Activated CD8-positive, alpha-beta memory T cell treated with anti-CD3 and anti-CD28 coated beads for 36 hours (primary cell): Measurements from ENCODE around the gene CCDC78. TPM values are rescaled to one million over a fixed set of nuclear protein-coding genes. Genes with fewer than 3 reads are reported as not detected.
"Not testable (repeated sequence)": the region's sequence is repeated elsewhere in the genome, so short reads cannot be mapped to it uniquely, and the experiment has no call there.

Source experiments
- CTCF ChIA-PET: fragments of 350-600 bp; sonication (Branson Sonifier 250); formaldehyde crosslinking; loops from one replicate; lab custom pipeline; 2021; ENCODE audit warnings: antibody characterized with exemption; lab: Charles Lee
- POLR2A ChIA-PET: fragments of 350-600 bp; sonication (Branson Sonifier 250); formaldehyde crosslinking; loops from one replicate; lab custom pipeline; 2021; ENCODE audit warnings: antibody characterized with exemption; lab: Charles Lee
- total RNA-seq, 2 experiments: library from RNA; stranded (reverse); gene quantifications; one replicate each; pipeline ENCODE4 v1.2.3, GENCODE V29; 2021

The CCDC78 gene
- total RNA-seq, 2 experiments from 2014 or later, result 8.6 TPM

- CTCF ChIA-PET, result interaction anchor here (0.7 to 2.0 kb wide), 9 partner anchors 11 to 91 kb away, joined by 3 to 10 read pairs (median 5); partner anchors contain the start of genes ANTKMT, JMJD8 and METRN
- POLR2A ChIA-PET, result interaction anchor here (0.5 to 1.0 kb wide), 4 partner anchors 26 to 258 kb away, joined by 3 to 7 read pairs (median 3); partner anchors contain the start of genes ANTKMT, CHTF18 and RPUSD1
Observed at GRCh38 chr16:694863-695354, 31.3 kb downstream of the CCDC78 start.

- POLR2A ChIA-PET, result interaction anchor here (0.5 kb wide), 1 partner anchor 257 kb away, joined by 7 read pairs; no protein-coding TSS in a partner anchor
- CTCF ChIA-PET, result interaction anchor here (1.3 to 2.0 kb wide), 4 partner anchors 13 to 91 kb away, joined by 5 to 10 read pairs (median 7); partner anchors contain the start of gene ANTKMT
Observed at GRCh38 chr16:694187-694862, 31.9 kb downstream of the CCDC78 start.

GRCh38 chr16:693766-694165 lies 32.5 kb downstream of the CCDC78 start:
- ChIA-PET CTCF (no interaction called here), POLR2A (no interaction called here)

GRCh38 chr16:693364-693763 lies 32.9 kb downstream of the CCDC78 start:
- CTCF ChIA-PET, result interaction anchor here (0.6 kb wide), 1 partner anchor 298 kb away, joined by 3 read pairs; no protein-coding TSS in a partner anchor

GRCh38 chr16:692356-693108 lies 33.7 kb downstream of the CCDC78 start:
- ChIA-PET CTCF (interaction anchor here (0.6 kb wide), 1 partner anchor 298 kb away, joined by 3 read pairs; no protein-coding TSS in a partner anchor), POLR2A (no interaction called here)

More at GRCh38 chr16:693364-693763, 32.9 kb downstream of the CCDC78 start:
- POLR2A ChIA-PET, result no interaction called here

- POLR2A ChIA-PET, CTCF ChIA-PET: not testable (repeated sequence)
Observed at GRCh38 chr16:691242-691641, 35.0 kb downstream of the CCDC78 start.

GRCh38 chr16:689175-689897 lies 36.9 kb downstream of the CCDC78 start:
- POLR2A ChIA-PET, result interaction anchor here (0.8 to 0.9 kb wide), 2 partner anchors 9 to 109 kb away, joined by 3 to 4 read pairs; partner anchors contain the start of gene STUB1
- CTCF ChIA-PET, result interaction anchor here (0.6 to 2.0 kb wide), 4 partner anchors 8 to 35 kb away, joined by 3 to 9 read pairs (median 4); partner anchors contain the start of gene ANTKMT

- ChIA-PET POLR2A (no interaction called here), CTCF (no interaction called here)
Observed at GRCh38 chr16:687499-687898, 38.7 kb downstream of the CCDC78 start.

- CTCF ChIA-PET, result no interaction called here
Observed at GRCh38 chr16:686459-687260, 39.6 kb downstream of the CCDC78 start.

GRCh38 chr16:685967-686366 lies 40.3 kb downstream of the CCDC78 start:
- ChIA-PET POLR2A (no interaction called here), CTCF (no interaction called here)

More at GRCh38 chr16:686459-687260, 39.6 kb downstream of the CCDC78 start:
- POLR2A ChIA-PET, result no interaction called here

- ChIA-PET CTCF (interaction anchor here (1.1 kb wide), 1 partner anchor 28 kb away, joined by 3 read pairs; no protein-coding TSS in a partner anchor), POLR2A (interaction anchor here (0.8 to 1.2 kb wide), 2 partner anchors 16 to 51 kb away, joined by 3 read pairs; no protein-coding TSS in a partner anchor)
Observed at GRCh38 chr16:684961-685696, 41.1 kb downstream of the CCDC78 start.

GRCh38 chr16:684071-684794 lies 42.0 kb downstream of the CCDC78 start, which contains the start of gene JMJD8:
Gene JMJD8 (minus strand): TSS chr16:684334. CDS start chr16:684319, 15 bp downstream.
- CTCF ChIA-PET, result interaction anchor here (0.9 to 1.7 kb wide), 4 partner anchors 11 to 29 kb away, joined by 3 to 4 read pairs (median 3); no protein-coding TSS in a partner anchor
- POLR2A ChIA-PET, result interaction anchor here (0.8 to 1.2 kb wide), 2 partner anchors 15 to 52 kb away, joined by 3 read pairs; no protein-coding TSS in a partner anchor

- ChIA-PET POLR2A (interaction anchor here (0.6 to 1.2 kb wide), 2 partner anchors 15 to 36 kb away, joined by 3 read pairs; no protein-coding TSS in a partner anchor), CTCF (interaction anchor here (0.9 to 1.7 kb wide), 4 partner anchors 12 to 30 kb away, joined by 3 to 4 read pairs (median 3); no protein-coding TSS in a partner anchor)
Observed at GRCh38 chr16:683396-684070, 42.7 kb downstream of the CCDC78 start.

- POLR2A ChIA-PET, result interaction anchor here (0.6 to 1.0 kb wide), 2 partner anchors 34 to 37 kb away, joined by 3 read pairs; partner anchors contain the start of gene WDR90
Observed at GRCh38 chr16:682493-683395, 43.5 kb downstream of the CCDC78 start.

More at GRCh38 chr16:682493-683395, 43.5 kb downstream of the CCDC78 start:
- CTCF ChIA-PET, result interaction anchor here (1.0 to 1.7 kb wide), 3 partner anchors 13 to 21 kb away, joined by 3 to 4 read pairs (median 3); partner anchors contain the start of gene RHOT2
